GM23338 (cell line): ENCODE data around the gene MAP1S.

Source experiments
- CREB1 ChIP-seq: fragments of 250-450 bp; sonication (Bioruptor Pico); IDR thresholded peaks from 2 replicates; pipeline ENCODE4 v1.5.0; 2020; ENCODE audit warnings: low read depth, mild to moderate bottlenecking, moderate library complexity
- CTCF ChIP-seq, 2 experiments: fragments of 200-600 bp in 1 of 2; sonication (generic) in 1 of 2; conservative IDR thresholded peaks; 2 replicates each; pipeline versions ENCODE4 v1.5.1 to v1.6.1; 2016 to 2017; ENCODE audit warnings: antibody characterized with exemption in 2 of 2, low read depth in 2 of 2, mild to moderate bottlenecking in 2 of 2, moderate library complexity in 1 of 2
- EZH2phosphoT487 ChIP-seq: fragments of 200-600 bp; sonication (generic); IDR thresholded peaks from one replicate; pipeline ENCODE4 v1.8.1; 2018; ENCODE audit warnings: antibody characterized with exemption; ENCODE audit not compliant: unreplicated experiment
- JUNB ChIP-seq: IDR thresholded peaks from one replicate; pipeline ENCODE4 v1.6.1; 2016; ENCODE audit warnings: antibody characterized with exemption; ENCODE audit not compliant: unreplicated experiment
- POLR2AphosphoS5 ChIP-seq: IDR thresholded peaks from 2 replicates; pipeline ENCODE4 v1.6.1; 2016; ENCODE audit warnings: antibody characterized with exemption, low read depth
- REST ChIP-seq: IDR thresholded peaks from one replicate; pipeline ENCODE4 v1.6.1; 2018; ENCODE audit warnings: antibody characterized with exemption; ENCODE audit not compliant: unreplicated experiment
- ZNF114 ChIP-seq: fragments of 250-450 bp; sonication (Bioruptor Pico); IDR thresholded peaks from 2 replicates; pipeline ENCODE4 v1.5.0; 2020; ENCODE audit warnings: mild to moderate bottlenecking, moderate library complexity

- TF ChIP-seq JUNB (no peak), CTCF (conservative IDR thresholded peaks at IDR 0.05; ENCODE audit: low read depth in 2 of 2) (no peak), POLR2AphosphoS5 (no peak), CREB1 (CRISPR knock-in tag) (no peak), REST (no peak), ZNF114 (CRISPR knock-in tag) (no peak), EZH2phosphoT487 (no peak)
Observed at GRCh38 chr19:17734146-17734545, 14.9 kb downstream of the MAP1S start.
